ENCODE data around the gene CHD6. TPM values are rescaled to one million over a fixed set of nuclear protein-coding genes. Genes with fewer than 3 reads are reported as not detected.

The CHD6 gene
- total and polyA plus RNA-seq, 4 donors, result 31.5 to 81.0 (median 49.7) TPM

DNA sequence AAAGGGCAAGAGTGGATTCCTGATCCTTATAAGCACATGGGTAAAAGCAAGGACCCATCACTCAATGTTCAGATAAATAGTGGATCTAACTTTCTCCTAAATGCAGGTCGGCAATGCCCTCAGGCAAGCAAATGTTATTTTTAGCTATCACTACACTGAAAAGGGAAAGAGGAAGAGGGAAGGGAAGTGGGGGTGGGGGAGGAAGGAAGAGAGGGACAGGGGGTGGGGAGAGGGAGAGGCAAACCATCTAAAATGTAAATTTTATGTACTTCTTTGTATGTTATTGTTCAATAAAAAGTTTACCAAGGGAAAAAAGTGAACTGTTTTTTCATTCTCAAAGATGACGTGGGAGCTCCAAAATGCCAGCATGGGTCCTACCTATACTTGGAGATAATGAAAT, 44.2 kb downstream of the CHD6 start:
- Histone ChIP-seq H3K27ac (ENCODE audit: low read depth, low read length) (no peak overlapping the region), H3K4me1 (ENCODE audit: control insufficient read depth, insufficient read depth, low read length) (peaks cover 8% of the 10 kb centered on the region), H3K27me3 (ENCODE audit: control insufficient read depth, insufficient read depth, low read length) (no peaks in the 10 kb centered on the region), H3K9me3 (ENCODE audit: control insufficient read depth, insufficient read depth, low read length) (no peaks in the 10 kb centered on the region), H3K36me3 (ENCODE audit: control insufficient read depth, insufficient read depth, low read length) (no peaks in the 10 kb centered on the region), H3K4me3 (ENCODE audit: low read depth, low read length) (no peak overlapping the region)
- DNase-seq (ENCODE audit: low read depth in 4 of 6, low spot score in 6 of 6), result no peak
- no CpG with 5 or more reads among the region's 2 CpGs for WGBS (ENCODE audit: insufficient coverage)

DNA sequence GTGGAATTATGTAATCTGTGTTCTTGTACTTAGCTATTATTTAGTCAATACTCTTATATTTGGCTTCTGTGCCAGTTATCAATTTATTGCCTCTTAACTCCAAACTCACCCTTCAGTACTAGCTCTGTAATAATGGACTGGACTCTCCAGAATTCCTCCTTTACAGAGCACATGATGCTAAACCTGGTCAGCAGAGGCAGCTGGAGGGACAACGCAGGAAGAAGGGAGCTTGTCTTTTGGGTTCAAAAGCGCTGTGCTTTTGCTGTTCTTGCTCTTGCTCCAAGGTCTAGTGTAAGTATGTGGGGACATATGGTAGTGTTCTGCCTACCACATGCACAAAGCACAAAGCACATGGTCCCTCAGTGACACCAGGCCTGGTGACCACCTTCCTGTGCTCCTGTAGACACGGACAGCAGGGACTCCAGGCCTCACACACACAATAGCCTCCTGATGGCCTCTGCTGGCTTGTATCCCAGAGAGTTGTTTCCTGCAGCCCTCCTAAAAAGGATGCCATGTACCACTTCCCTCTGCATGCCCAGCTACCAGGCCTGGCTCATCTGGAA, 46.1 kb downstream of the CHD6 start:
- peaks cover 11% of the 10 kb centered on the region for H3K4me1 ChIP-seq (ENCODE audit: control insufficient read depth, insufficient read depth, low read length)
- H3K36me3 ChIP-seq (ENCODE audit: control insufficient read depth, insufficient read depth, low read length), result no peaks in the 10 kb centered on the region
- H3K4me3 ChIP-seq (ENCODE audit: low read depth, low read length), result no peak overlapping the region
- no peaks in the 10 kb centered on the region for H3K9me3 ChIP-seq (ENCODE audit: control insufficient read depth, insufficient read depth, low read length)
- DNase-seq (ENCODE audit: low read depth in 4 of 6, low spot score in 6 of 6), result peak in 1 of 6 donors; percentile 12
- no peak overlapping the region for H3K27ac ChIP-seq (ENCODE audit: low read depth, low read length)
- H3K27me3 ChIP-seq (ENCODE audit: control insufficient read depth, insufficient read depth, low read length), result no peaks in the 10 kb centered on the region
- 61% methylated on average over 3 of the region's 3 CpGs for WGBS (ENCODE audit: insufficient coverage)

DNA sequence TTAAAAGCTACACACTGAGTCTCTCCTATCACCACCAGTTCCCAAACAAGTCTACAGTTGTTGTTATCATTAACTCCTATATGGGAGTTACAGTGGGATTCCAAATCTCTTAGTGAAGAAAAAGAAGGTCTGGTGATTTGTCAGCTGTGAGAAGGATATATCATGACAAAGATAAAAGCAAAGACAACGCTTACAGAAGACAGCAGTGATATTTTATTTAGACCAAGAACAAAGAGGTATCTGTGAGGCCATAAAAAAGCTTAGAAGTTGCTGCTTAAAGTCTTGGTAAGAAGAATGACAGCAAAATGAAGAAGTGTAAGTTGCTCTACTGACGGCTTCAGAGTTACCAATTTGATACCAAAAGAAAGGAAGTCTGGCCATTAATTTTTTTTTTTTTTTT, 47.2 kb downstream of the CHD6 start:
- H3K4me3 ChIP-seq (ENCODE audit: low read depth, low read length), result no peak overlapping the region
- H3K27ac ChIP-seq (ENCODE audit: low read depth, low read length), result no peak overlapping the region
- H3K27me3 ChIP-seq (ENCODE audit: control insufficient read depth, insufficient read depth, low read length), result no peaks in the 10 kb centered on the region
- peaks cover 11% of the 10 kb centered on the region for H3K4me1 ChIP-seq (ENCODE audit: control insufficient read depth, insufficient read depth, low read length)
- peak in 1 of 6 donors; percentile 4 for DNase-seq (ENCODE audit: low read depth in 4 of 6, low spot score in 6 of 6)
- H3K9me3 ChIP-seq (ENCODE audit: control insufficient read depth, insufficient read depth, low read length), result no peaks in the 10 kb centered on the region
- no CpG with 5 or more reads among the region's 2 CpGs for WGBS (ENCODE audit: insufficient coverage)
- no peaks in the 10 kb centered on the region for H3K36me3 ChIP-seq (ENCODE audit: control insufficient read depth, insufficient read depth, low read length)

DNA sequence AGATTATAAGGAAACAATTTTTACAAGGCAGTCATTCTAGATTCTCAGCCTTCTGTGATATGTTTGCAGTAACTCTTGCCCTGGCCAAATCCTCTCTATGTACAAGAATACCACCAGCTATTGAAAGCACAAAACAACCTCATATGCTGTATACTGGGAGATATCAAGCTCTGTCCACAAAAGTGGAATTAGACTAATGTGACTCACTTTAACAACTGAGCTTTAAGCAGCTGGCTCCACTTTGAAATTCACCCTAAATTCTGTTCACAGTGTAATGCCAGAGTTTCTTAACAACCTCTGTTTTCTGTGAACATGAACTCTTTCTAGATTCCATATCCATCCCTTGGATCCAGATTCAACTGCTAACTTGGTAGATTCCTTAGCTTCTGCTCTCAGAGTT, 47.6 kb downstream of the CHD6 start:
- Histone ChIP-seq H3K27me3 (ENCODE audit: control insufficient read depth, insufficient read depth, low read length) (no peaks in the 10 kb centered on the region), H3K9me3 (ENCODE audit: control insufficient read depth, insufficient read depth, low read length) (no peaks in the 10 kb centered on the region), H3K4me3 (ENCODE audit: low read depth, low read length) (no peak overlapping the region), H3K4me1 (ENCODE audit: control insufficient read depth, insufficient read depth, low read length) (peaks cover 11% of the 10 kb centered on the region), H3K27ac (ENCODE audit: low read depth, low read length) (no peak overlapping the region), H3K36me3 (ENCODE audit: control insufficient read depth, insufficient read depth, low read length) (no peaks in the 10 kb centered on the region)
- DNase-seq (ENCODE audit: low read depth in 4 of 6, low spot score in 6 of 6), result no peak

DNA sequence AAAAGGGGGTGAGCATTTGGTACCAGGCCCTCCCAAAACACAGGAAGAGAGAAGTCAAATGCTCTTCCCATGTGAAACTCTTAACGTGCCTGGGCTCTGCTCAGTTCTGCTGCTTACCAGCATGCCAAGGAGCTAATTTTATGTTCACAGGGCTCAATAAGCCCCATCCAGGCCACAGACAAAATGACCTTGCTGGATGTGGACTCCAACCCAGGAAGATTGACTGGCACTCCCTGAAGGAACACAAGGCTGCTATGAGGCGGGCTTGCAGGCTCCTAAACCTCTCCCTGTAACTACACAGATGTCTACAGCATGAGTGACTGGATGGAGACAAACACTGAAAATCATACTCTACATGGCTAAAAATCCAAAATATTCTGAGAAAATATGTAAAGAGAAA, 50.6 kb downstream of the CHD6 start:
- no peak overlapping the region for H3K4me3 ChIP-seq (ENCODE audit: low read depth, low read length)
- no peak for DNase-seq (ENCODE audit: low read depth in 4 of 6, low spot score in 6 of 6)

DNA sequence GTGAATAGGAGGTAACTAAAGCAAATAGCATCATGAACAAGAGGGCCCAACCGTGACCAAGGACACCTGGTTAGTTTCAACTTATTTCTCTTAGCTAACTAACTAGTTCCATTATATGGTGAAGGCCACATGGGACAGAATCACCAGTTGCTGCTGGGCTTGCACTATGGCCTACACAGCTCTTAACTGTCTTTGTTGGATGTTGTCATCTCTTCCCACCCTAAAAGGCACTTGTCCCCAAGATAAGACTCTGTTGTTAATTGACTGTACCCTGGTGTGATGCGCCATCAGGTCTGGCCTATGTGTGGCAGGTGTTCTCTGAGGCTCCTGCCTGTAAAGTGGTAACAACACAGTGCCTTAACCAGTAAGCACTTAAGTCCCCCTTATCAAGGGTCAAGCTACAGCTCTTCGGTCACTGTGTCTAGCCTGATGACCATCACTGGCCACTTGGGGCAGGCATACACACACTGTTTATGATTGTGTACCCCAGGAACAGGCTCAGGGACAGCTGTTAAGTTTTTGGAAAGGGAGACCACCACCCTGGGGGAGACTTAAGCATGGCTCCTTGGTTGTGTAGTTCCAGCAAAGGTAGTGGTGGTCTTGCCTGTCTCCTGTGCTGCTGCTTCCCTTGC, 51.2 kb downstream of the CHD6 start:
- Histone ChIP-seq H3K27ac (ENCODE audit: low read depth, low read length) (no peak overlapping the region), H3K27me3 (ENCODE audit: control insufficient read depth, insufficient read depth, low read length) (no peaks in the 10 kb centered on the region), H3K4me3 (ENCODE audit: low read depth, low read length) (no peak overlapping the region), H3K4me1 (ENCODE audit: control insufficient read depth, insufficient read depth, low read length) (peaks cover 6% of the 10 kb centered on the region), H3K36me3 (ENCODE audit: control insufficient read depth, insufficient read depth, low read length) (no peaks in the 10 kb centered on the region), H3K9me3 (ENCODE audit: control insufficient read depth, insufficient read depth, low read length) (no peaks in the 10 kb centered on the region)
- WGBS (ENCODE audit: insufficient coverage), result 100% methylated on average over 1 of the region's 3 CpGs
- DNase-seq (ENCODE audit: low read depth in 4 of 6, low spot score in 6 of 6), result no peak

More for the DNA sequence above, 50.6 kb downstream of the CHD6 start:
- Histone ChIP-seq H3K4me1 (ENCODE audit: control insufficient read depth, insufficient read depth, low read length) (peaks cover 11% of the 10 kb centered on the region), H3K9me3 (ENCODE audit: control insufficient read depth, insufficient read depth, low read length) (no peaks in the 10 kb centered on the region), H3K36me3 (ENCODE audit: control insufficient read depth, insufficient read depth, low read length) (no peaks in the 10 kb centered on the region), H3K27me3 (ENCODE audit: control insufficient read depth, insufficient read depth, low read length) (no peaks in the 10 kb centered on the region), H3K27ac (ENCODE audit: low read depth, low read length) (no peak overlapping the region)
- WGBS (ENCODE audit: insufficient coverage), result 100% methylated on average over 1 of the region's 2 CpGs

DNA sequence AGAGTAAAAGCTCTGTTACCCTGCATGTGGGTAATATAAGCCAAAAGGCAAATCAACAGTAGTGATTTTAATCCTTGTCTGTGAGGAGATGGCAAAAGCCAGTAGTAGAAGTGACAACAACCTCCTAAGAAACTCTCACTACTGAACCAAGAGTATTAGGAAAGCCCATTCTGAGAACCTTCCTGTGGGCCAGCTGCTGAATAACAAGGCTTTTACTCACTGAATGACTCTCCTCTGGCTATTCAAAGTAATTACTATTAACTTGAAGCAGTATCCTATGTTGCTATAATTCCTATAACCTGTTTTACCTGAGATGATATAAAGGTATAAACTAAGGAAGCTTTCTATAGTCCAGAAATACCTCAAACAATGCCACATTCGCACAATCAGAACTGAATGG, 55.1 kb downstream of the CHD6 start:
- H3K27me3 ChIP-seq (ENCODE audit: control insufficient read depth, insufficient read depth, low read length), result no peaks in the 10 kb centered on the region
- no peaks in the 10 kb centered on the region for H3K36me3 ChIP-seq (ENCODE audit: control insufficient read depth, insufficient read depth, low read length)
- no peaks in the 10 kb centered on the region for H3K9me3 ChIP-seq (ENCODE audit: control insufficient read depth, insufficient read depth, low read length)
- H3K4me1 ChIP-seq (ENCODE audit: control insufficient read depth, insufficient read depth, low read length), result peaks cover 3% of the 10 kb centered on the region
- DNase-seq (ENCODE audit: low read depth in 4 of 6, low spot score in 6 of 6), result no peak
- 100% methylated on average over 1 of the region's 1 CpG for WGBS (ENCODE audit: insufficient coverage)
- no peak overlapping the region for H3K4me3 ChIP-seq (ENCODE audit: low read depth, low read length)
- H3K27ac ChIP-seq (ENCODE audit: low read depth, low read length), result no peak overlapping the region

DNA sequence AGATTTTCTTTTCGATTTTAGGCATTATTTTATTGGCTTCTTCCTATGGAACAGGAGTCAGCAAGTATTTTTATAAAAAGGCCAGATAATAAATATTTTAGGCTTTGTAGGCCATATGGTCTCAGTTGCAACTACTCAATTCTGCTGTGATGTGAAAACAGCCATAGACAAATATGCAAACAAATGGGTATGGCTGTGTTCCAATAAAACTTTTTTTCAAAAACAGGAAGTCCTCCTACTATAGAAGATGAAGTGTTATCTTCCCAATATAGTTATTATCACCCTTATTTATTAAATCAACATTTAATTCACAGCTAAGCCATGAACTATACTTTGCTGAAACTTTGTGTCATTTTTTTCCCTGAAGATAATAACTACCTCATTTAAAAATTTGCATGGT, 57.2 kb downstream of the CHD6 start:
- H3K27ac ChIP-seq (ENCODE audit: low read depth, low read length), result no peak overlapping the region
- H3K9me3 ChIP-seq (ENCODE audit: control insufficient read depth, insufficient read depth, low read length), result peaks cover 1% of the 10 kb centered on the region
- no CpG with 5 or more reads among the region's 1 CpG for WGBS (ENCODE audit: insufficient coverage)
- H3K36me3 ChIP-seq (ENCODE audit: control insufficient read depth, insufficient read depth, low read length), result no peaks in the 10 kb centered on the region
- H3K27me3 ChIP-seq (ENCODE audit: control insufficient read depth, insufficient read depth, low read length), result no peaks in the 10 kb centered on the region
- DNase-seq (ENCODE audit: low read depth in 4 of 6, low spot score in 6 of 6), result no peak
- H3K4me3 ChIP-seq (ENCODE audit: low read depth, low read length), result no peak overlapping the region
- H3K4me1 ChIP-seq (ENCODE audit: control insufficient read depth, insufficient read depth, low read length), result no peaks in the 10 kb centered on the region

DNA sequence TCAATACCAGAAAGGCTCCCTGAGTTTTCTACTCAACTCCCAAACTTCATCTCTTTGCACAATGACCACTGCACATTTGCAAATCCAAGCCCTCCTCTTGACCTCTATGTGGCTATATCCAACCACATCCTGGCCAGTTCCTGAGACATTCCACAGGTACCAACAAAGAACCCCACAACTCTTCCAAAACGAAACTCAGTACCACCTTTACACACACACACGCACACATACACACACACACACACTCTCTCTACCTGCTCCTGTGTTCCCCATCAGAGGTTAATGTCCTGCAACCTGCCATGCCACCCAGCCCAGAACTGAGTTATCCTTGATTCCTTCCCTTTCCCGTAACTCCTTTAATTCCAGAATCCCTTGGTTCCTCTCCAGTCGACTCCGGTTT, 58.5 kb downstream of the CHD6 start:
- H3K9me3 ChIP-seq (ENCODE audit: control insufficient read depth, insufficient read depth, low read length), result peaks cover 1% of the 10 kb centered on the region
- no peaks in the 10 kb centered on the region for H3K4me1 ChIP-seq (ENCODE audit: control insufficient read depth, insufficient read depth, low read length)
- DNase-seq (ENCODE audit: low read depth in 4 of 6, low spot score in 6 of 6), result no peak
- WGBS (ENCODE audit: insufficient coverage), result 97% methylated on average over 5 of the region's 5 CpGs
- H3K27me3 ChIP-seq (ENCODE audit: control insufficient read depth, insufficient read depth, low read length), result no peaks in the 10 kb centered on the region
- no peak overlapping the region for H3K4me3 ChIP-seq (ENCODE audit: low read depth, low read length)
- no peaks in the 10 kb centered on the region for H3K36me3 ChIP-seq (ENCODE audit: control insufficient read depth, insufficient read depth, low read length)
- H3K27ac ChIP-seq (ENCODE audit: low read depth, low read length), result no peak overlapping the region

DNA sequence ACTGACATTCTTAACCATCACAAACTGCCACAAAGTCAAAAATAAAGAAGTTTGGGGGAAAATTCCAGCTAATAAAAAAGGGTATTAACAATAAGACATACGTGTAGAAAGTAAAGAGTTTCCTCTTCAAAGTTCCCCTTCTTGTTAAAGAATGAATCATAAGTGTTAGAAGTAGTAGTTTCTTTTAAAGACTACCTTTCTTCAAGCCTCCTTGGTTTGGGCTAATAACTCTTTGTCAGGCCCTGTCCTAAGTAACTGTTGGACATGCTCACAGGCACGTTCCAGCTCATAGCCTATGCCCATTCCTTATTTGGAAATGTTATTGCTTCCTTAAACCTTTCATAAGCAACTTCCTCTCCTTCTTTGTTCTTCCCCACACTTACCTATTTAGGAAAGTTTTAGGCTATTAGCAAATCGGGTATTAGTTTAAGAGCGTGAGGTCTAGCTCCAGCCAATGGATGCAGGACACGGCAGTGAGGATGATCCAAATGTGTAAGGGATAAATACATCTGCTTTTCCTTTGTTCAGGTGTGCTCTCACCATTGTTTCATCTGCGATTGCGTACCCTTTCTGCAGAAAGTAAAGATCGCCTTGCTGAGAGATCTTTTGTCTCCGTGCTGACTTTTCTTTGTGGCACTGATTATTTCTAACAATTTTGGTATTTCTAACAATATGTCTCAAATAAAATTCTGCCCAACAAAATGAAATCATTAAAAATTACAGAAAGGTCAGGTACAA, 64.9 kb downstream of the CHD6 start:
- H3K27me3 ChIP-seq (ENCODE audit: control insufficient read depth, insufficient read depth, low read length), result no peaks in the 10 kb centered on the region
- H3K4me1 ChIP-seq (ENCODE audit: control insufficient read depth, insufficient read depth, low read length), result no peaks in the 10 kb centered on the region
- WGBS (ENCODE audit: insufficient coverage), result 85% methylated on average over 4 of the region's 9 CpGs
- no peak overlapping the region for H3K27ac ChIP-seq (ENCODE audit: low read depth, low read length)
- peaks cover 1% of the 10 kb centered on the region for H3K9me3 ChIP-seq (ENCODE audit: control insufficient read depth, insufficient read depth, low read length)
- DNase-seq (ENCODE audit: low read depth in 4 of 6, low spot score in 6 of 6), result no peak
- H3K4me3 ChIP-seq (ENCODE audit: low read depth, low read length), result no peak overlapping the region
- H3K36me3 ChIP-seq (ENCODE audit: control insufficient read depth, insufficient read depth, low read length), result no peaks in the 10 kb centered on the region
